Spleen (tissue), 11 donors: ENCODE results near the gene ARSG. TPM values are rescaled to one million over a fixed set of nuclear protein-coding genes. Genes with fewer than 3 reads are reported as not detected.
"Not testable (repeated sequence)": the region's sequence is repeated elsewhere in the genome, so short reads cannot be mapped to it uniquely, and the experiment has no call there.

Source experiments
- DNase-seq: peaks from one replicate; pipeline ENCODE4 v3.0.0-alpha.2; 2020
- H3K27ac ChIP-seq, 8 donors: fragments of 200-600 bp; sonication (generic) in 7 of 8; 1 replicate in 4 of 8; 2 replicates in 4 of 8; pipeline versions ENCODE4 v1.5.0 to v1.8.0; 2016 to 2021; ENCODE audit warnings: inconsistent platforms in 4 of 8, mild to moderate bottlenecking in 4 of 8, moderate library complexity in 1 of 8
- H3K27me3 ChIP-seq, 7 donors: fragments of 200-600 bp; sonication (generic) in 6 of 7; replicated peaks in 1 of 7; 1 replicate in 4 of 7; 2 replicates in 3 of 7; pipeline versions ENCODE4 v1.5.0 to v1.8.0; 2016 to 2021; ENCODE audit warnings: inconsistent platforms in 3 of 7, mild to moderate bottlenecking in 1 of 7
- H3K36me3 ChIP-seq, 6 donors: fragments of 200-600 bp; sonication (generic) in 5 of 6; 1 replicate in 4 of 6; 2 replicates in 2 of 6; pipeline versions ENCODE4 v1.5.0 to v1.8.0; 2016 to 2021; ENCODE audit warnings: inconsistent platforms in 2 of 6
- H3K4me1 ChIP-seq, 6 donors: fragments of 200-600 bp; sonication (generic) in 5 of 6; 1 replicate in 3 of 6; 2 replicates in 3 of 6; pipeline versions ENCODE4 v1.5.0 to v1.8.0; 2016 to 2021; ENCODE audit warnings: inconsistent platforms in 3 of 6
- H3K4me3 ChIP-seq, 8 donors: fragments of 200-600 bp; sonication (generic) in 7 of 8; 1 replicate in 4 of 8; 2 replicates in 4 of 8; pipeline versions ENCODE4 v1.5.0 to v1.8.0; 2016 to 2021; ENCODE audit warnings: inconsistent platforms in 4 of 8, mild to moderate bottlenecking in 4 of 8, moderate library complexity in 2 of 8
- H3K9me3 ChIP-seq, 8 donors: fragments of 200-600 bp; sonication (generic) in 7 of 8; 1 replicate in 4 of 8; 2 replicates in 4 of 8; pipeline versions ENCODE4 v1.5.0 to v1.8.0; 2016 to 2021; ENCODE audit warnings: inconsistent platforms in 4 of 8
- CTCF ChIP-seq, 11 experiments: fragments of 200-600 bp in 7 of 11; fragments of 450-650 bp in 4 of 11; sonication (generic) in 4 of 11; IDR thresholded peaks in 8 of 11; conservative IDR thresholded peaks in 3 of 11; 1 replicate in 7 of 11; 2 replicates in 4 of 11; pipeline versions ENCODE4 v1.4.0 to v1.8.0; 2016 to 2021; ENCODE audit warnings: antibody characterized with exemption in 11 of 11, inconsistent platforms in 4 of 11, mild to moderate bottlenecking in 1 of 11
- POLR2A ChIP-seq, 3 donors: fragments of 450-650 bp; IDR thresholded peaks; one replicate each; pipeline ENCODE4 v1.5.1; 2017; ENCODE audit warnings: antibody characterized with exemption in 3 of 3, mild to moderate bottlenecking in 1 of 3
- POLR2AphosphoS5 ChIP-seq, 3 donors: sonication (generic); formaldehyde crosslinking; IDR thresholded peaks; one replicate each; pipeline ENCODE4 v1.5.1; 2017; ENCODE audit warnings: antibody characterized with exemption in 3 of 3
- WGBS, 5 donors: extraction: QIAGEN DNeasy Blood & Tissue Kit in 3 of 5; methylation state at CpG; one replicate each; pipeline versions ENCODE4 v1.1.5 to v1.1.7; 2013 to 2018; 5-methylcytosine and 5-hydroxymethylcytosine counted together
- intact Hi-C: fragments of 100-400 bp; cut with DNase I; formaldehyde crosslinking; loops from one replicate; pipeline ENCODE4 v1.15.0; 2023; ENCODE audit warnings: low total_unique reads
- polyA plus RNA-seq, 3 donors: library from polyadenylated mRNA; stranded (reverse); fragments of 200-250 nt; gene quantifications; one replicate each; pipeline ENCODE4 v1.2.1, GENCODE V29; 2013
- total RNA-seq, 7 donors: library from RNA; depleted of rRNA in 3 of 7; stranded (reverse); fragments of >200 nt in 3 of 7; fragmentation: NEBNext Ultra II Directional in 4 of 7; extraction: Animal tissue kit (Norgen Biotek cat#: 25700) in 4 of 7; gene quantifications; one replicate each; pipeline versions ENCODE4 v1.1.0 to v1.2.1, GENCODE V29; 2016 to 2021
- donor health status: healthy with polysubstance abuse.
- donor health status: DM: no; HTN: no; CAD: no; lungs with moderate emphysema.
- donor health status: DM: no; HTN: no; CAD: no.
- donor health status: Bipolar disorder and iron deficiency.
- donor health status: healthy.
- donor health status: DM: no; HTN: no; CAD: no.
- donor health status: DM: yes; HTN: yes; CAD: no.

Gene ARSG
- total and polyA plus RNA-seq, 10 donors, result 1.5 to 24.3 (median 14.2) TPM

- WGBS, 5 donors, result 74 to 88% (median 77%) methylated on average over 4 of the region's 4 CpGs
- Histone ChIP-seq H3K4me1 (peaks cover 28 to 98% (median 67%) of the 10 kb centered on the region in 6 donors), H3K36me3 (peaks cover 0 to 65% (median 12%) of the 10 kb centered on the region in 6 donors), H3K27ac (peak overlapping the region in 7 of 8 donors; percentile 45 to 85 (median 79)), H3K9me3 (no peaks in the 10 kb centered on the region), H3K4me3 (no peak overlapping the region), H3K27me3 (no peaks in the 10 kb centered on the region)
- intact Hi-C loops, result no loop called here
- TF ChIP-seq CTCF (IDR thresholded peaks at IDR 0.05 in 8 of 11, conservative IDR thresholded peaks at IDR 0.05 in 3 of 11) (no peak), POLR2A (IDR thresholded peaks at IDR 0.05) (no peak), POLR2AphosphoS5 (IDR thresholded peaks at IDR 0.05) (no peak)
- DNase-seq, result no peak
Observed at GRCh38 chr17:68255151-68255550, 36.1 kb upstream of the ARSG start.

DNA sequence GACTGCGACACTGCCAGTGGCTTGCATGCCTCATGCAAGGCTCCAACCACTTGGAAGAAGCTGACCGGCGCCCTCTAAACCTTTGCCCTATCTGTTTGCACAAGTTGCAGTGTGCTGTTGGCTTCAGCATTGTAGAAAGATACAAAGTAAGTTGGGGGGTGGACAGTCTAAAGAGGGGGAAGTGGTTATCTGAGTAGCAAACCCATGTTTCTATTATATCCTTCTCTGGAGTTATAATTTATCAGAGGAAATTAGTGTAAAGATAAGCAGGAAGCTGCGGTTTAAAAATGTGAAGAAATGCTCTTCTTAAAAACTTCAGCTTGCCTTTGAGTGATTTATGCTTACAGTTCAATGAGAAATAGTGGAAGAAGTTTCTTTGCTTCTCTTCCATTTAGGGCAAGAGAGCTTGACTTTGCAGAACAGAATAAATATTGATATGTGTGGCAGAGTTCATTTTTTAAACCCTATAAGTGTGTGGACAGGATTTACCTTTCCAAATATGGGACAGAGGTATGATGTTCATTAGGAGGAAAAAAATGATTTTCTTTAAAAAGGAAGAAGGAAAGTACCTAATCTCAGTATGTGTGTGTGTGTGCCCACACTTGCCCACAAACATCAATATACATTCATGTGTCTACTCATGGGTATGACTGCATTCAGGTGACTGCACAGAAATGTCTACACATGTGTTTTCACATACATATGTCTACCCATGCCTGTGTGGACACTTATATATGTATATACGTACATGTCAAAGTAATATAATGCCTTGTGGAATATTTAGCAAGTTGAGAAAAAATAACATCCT, 35.4 kb upstream of the ARSG start:
- Histone ChIP-seq H3K4me1 (peaks cover 28 to 95% (median 60%) of the 10 kb centered on the region in 6 donors), H3K9me3 (no peaks in the 10 kb centered on the region), H3K27me3 (no peaks in the 10 kb centered on the region), H3K4me3 (no peak overlapping the region), H3K36me3 (peaks cover 0 to 60% (median 12%) of the 10 kb centered on the region in 6 donors), H3K27ac (peak overlapping the region in 7 of 8 donors; percentile 45 to 85 (median 79))
- intact Hi-C loops, result no loop called here
- no peak for DNase-seq
- no peak for TF ChIP-seq POLR2AphosphoS5 (IDR thresholded peaks at IDR 0.05)
- no peak for TF ChIP-seq POLR2A (IDR thresholded peaks at IDR 0.05)
- no peak for TF ChIP-seq CTCF (IDR thresholded peaks at IDR 0.05 in 8 of 11, conservative IDR thresholded peaks at IDR 0.05 in 3 of 11)
- WGBS, 5 donors, result 36 to 48% (median 43%) methylated on average over 5 of the region's 5 CpGs

- intact Hi-C loops, H3K4me3 ChIP-seq, H3K27me3 ChIP-seq, DNase-seq, H3K9me3 ChIP-seq: not testable (repeated sequence)
- 85 to 88% (median 86%) methylated on average over 5 of the region's 5 CpGs for WGBS, 5 donors
- Histone ChIP-seq H3K4me1 (peaks cover 28 to 90% (median 59%) of the 10 kb centered on the region in 6 donors), H3K27ac (peak overlapping the region in 7 of 8 donors; percentile 45 to 85 (median 79)), H3K36me3 (peaks cover 0 to 54% (median 7%) of the 10 kb centered on the region in 6 donors)
Observed at GRCh38 chr17:68256701-68257100, 34.6 kb upstream of the ARSG start.

- no peak for DNase-seq
- Histone ChIP-seq H3K27me3 (no peaks in the 10 kb centered on the region), H3K4me3 (no peak overlapping the region), H3K4me1 (peaks cover 28 to 87% (median 60%) of the 10 kb centered on the region in 6 donors), H3K36me3 (peaks cover 0 to 42% (median 7%) of the 10 kb centered on the region in 6 donors), H3K9me3 (no peaks in the 10 kb centered on the region), H3K27ac (peak overlapping the region in 6 of 8 donors; percentile 73 to 85 (median 82))
- intact Hi-C loops, result no loop called here
- no peak for TF ChIP-seq POLR2AphosphoS5 (IDR thresholded peaks at IDR 0.05)
- no peak for TF ChIP-seq POLR2A (IDR thresholded peaks at IDR 0.05)
- TF ChIP-seq CTCF (IDR thresholded peaks at IDR 0.05 in 8 of 11, conservative IDR thresholded peaks at IDR 0.05 in 3 of 11), result no peak
Observed at GRCh38 chr17:68257934-68258333, 33.4 kb upstream of the ARSG start.
